HG03521 (cell line): ENCODE measurements around the gene NINL.
"Not testable (repeated sequence)": the region's sequence is repeated elsewhere in the genome, so short reads cannot be mapped to it uniquely, and the experiment has no call there.

ENCODE experiments used
- ATAC-seq: cut with Tn5 transposase; IDR thresholded peaks from one replicate; pipeline ENCODE4 v1.9.1; 2021; ENCODE audit warnings: mild to moderate bottlenecking, moderate library complexity; ENCODE audit not compliant: unreplicated experiment

The NINL gene

GRCh38 chr20:25504366-25505135, 80.8 kb downstream of the NINL start:
- no peak for ATAC-seq

GRCh38 chr20:25503936-25504335, 81.4 kb downstream of the NINL start:
- no peak for ATAC-seq

- ATAC-seq: not testable (repeated sequence)
These were observed 82.2 kb downstream of the NINL start for GRCh38 chr20:25503051-25503639.

- ATAC-seq: no peak
These were observed 84.4 kb downstream of the NINL start for GRCh38 chr20:25500880-25501351.

- no peak for ATAC-seq
These were observed 85.4 kb downstream of the NINL start for GRCh38 chr20:25499855-25500434.

- ATAC-seq: no peak
These were observed 86.3 kb downstream of the NINL start for GRCh38 chr20:25499031-25499430.

- ATAC-seq: no peak
These were observed 87.1 kb downstream of the NINL start for GRCh38 chr20:25498280-25498606.

- ATAC-seq: no peak
These were observed 87.6 kb downstream of the NINL start for GRCh38 chr20:25497586-25498279.

- no peak for ATAC-seq
These were observed 88.3 kb downstream of the NINL start for GRCh38 chr20:25496968-25497401.

GRCh38 chr20:25496165-25496967, 89.0 kb downstream of the NINL start:
- ATAC-seq: no peak

- ATAC-seq: no peak
These were observed 90.0 kb downstream of the NINL start for GRCh38 chr20:25495189-25495824.

- ATAC-seq: no peak
These were observed 90.7 kb downstream of the NINL start for GRCh38 chr20:25494506-25495188.

- ATAC-seq: no peak
These were observed 91.4 kb downstream of the NINL start for GRCh38 chr20:25493748-25494505.

- ATAC-seq: no peak
These were observed 92.2 kb downstream of the NINL start for GRCh38 chr20:25493137-25493536.

- no peak for ATAC-seq
These were observed 93.8 kb downstream of the NINL start for GRCh38 chr20:25491446-25492038.

GRCh38 chr20:25490656-25491445, 94.5 kb downstream of the NINL start:
- ATAC-seq: no peak

GRCh38 chr20:25489221-25489871, 96.0 kb downstream of the NINL start:
- ATAC-seq: no peak
